D721Med (cell line): ENCODE data around the gene LRMDA.

Experiments used
- DNase-seq: peaks from one replicate; pipeline ENCODE4 v3.0.0; 2011; ENCODE audit warnings: low spot score; ENCODE audit not compliant: insufficient read length
- FAIRE-seq: peaks from 2 replicates; lab custom pipeline; 2011; peaks lifted over from hg19 to GRCh38; lab: Jason Lieb, UNC
- CTCF ChIP-seq: IDR thresholded peaks from 2 replicates; pipeline ENCODE4 v1.5.1; 2012; ENCODE audit warnings: mild to moderate bottlenecking, control low read depth; ENCODE audit not compliant: insufficient read depth; ENCODE audit errors: missing control alignments

Gene LRMDA

GRCh38 chr10:76001461-76001860, 570.0 kb downstream of the LRMDA start:
- no peak for TF ChIP-seq CTCF
- FAIRE-seq, result no peak

GRCh38 chr10:76002262-76002854, 570.9 kb downstream of the LRMDA start:
- FAIRE-seq, result no peak
- no peak for TF ChIP-seq CTCF

More at GRCh38 chr10:76001461-76001860, 570.0 kb downstream of the LRMDA start:
- no peak for DNase-seq

GRCh38 chr10:76007667-76008181, 576.3 kb downstream of the LRMDA start:
- no peak for TF ChIP-seq CTCF
- FAIRE-seq (no peak), DNase-seq (no peak)

More at GRCh38 chr10:76002262-76002854, 570.9 kb downstream of the LRMDA start:
- no peak for DNase-seq

- DNase-seq, result no peak
- no peak for FAIRE-seq
- no peak for TF ChIP-seq CTCF
Measured at GRCh38 chr10:76009531-76009930, 578.1 kb downstream of the LRMDA start.

GRCh38 chr10:76010703-76011102, 579.3 kb downstream of the LRMDA start:
- FAIRE-seq (no peak), DNase-seq (no peak)
- TF ChIP-seq CTCF, result no peak

GRCh38 chr10:76012716-76013327, 581.4 kb downstream of the LRMDA start:
- DNase-seq (peak; percentile 54), FAIRE-seq (no peak)
- TF ChIP-seq CTCF, result peak; percentile 21

- FAIRE-seq, result no peak
- TF ChIP-seq CTCF, result no peak
- DNase-seq, result no peak
Measured at GRCh38 chr10:76015245-76015644, 583.8 kb downstream of the LRMDA start.
